GM18867 (cell line): ENCODE measurements around the gene EGR2.

ENCODE experiments used
- ATAC-seq: cut with Tn5 transposase; IDR thresholded peaks from one replicate; pipeline ENCODE4 v1.9.1; 2021; ENCODE audit warnings: mild to moderate bottlenecking, moderate library complexity; ENCODE audit not compliant: unreplicated experiment

The EGR2 gene

DNA sequence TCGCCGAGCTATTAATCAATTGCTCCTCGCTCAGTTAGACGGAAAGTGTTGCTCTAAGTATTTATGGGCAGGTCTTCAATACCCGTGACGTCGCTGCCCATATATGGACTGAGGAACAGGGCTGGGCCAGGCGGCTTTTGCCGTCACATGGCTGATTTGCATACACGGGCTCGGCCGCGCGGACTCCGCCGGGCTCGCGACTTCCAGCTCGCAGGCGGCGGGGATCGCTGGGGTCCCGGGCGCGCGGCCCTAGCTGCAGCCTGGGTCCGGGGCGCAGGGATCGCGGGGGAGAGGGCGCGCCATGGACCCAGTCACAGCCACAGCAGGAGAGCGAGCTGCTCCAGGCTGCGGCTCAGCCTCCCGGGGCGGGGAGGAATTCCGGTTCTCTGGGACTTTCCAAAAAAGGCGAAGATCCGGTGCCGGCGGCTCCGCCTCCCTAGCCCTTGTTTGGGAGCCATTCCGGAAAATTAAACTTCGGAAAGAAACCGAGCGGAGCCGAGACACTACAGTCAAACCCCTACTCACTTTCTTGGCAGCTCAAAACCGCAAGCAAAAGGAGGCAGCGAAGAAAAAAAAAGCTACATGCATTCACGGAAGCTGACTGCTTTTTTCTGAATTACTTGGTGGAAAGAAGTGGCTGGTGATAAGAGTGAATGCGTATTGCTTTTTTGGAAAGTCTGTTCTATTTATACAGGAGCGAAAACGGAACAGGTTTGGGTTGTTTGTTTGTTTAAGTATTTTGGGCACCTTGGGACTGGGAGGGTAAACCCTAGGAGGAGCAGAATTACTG is at the start of gene EGR2:
TSS of gene EGR2 (minus strand) at position 36 of the 790 bp plus-strand sequence. CDS start 337 bp downstream, outside the sequence.
- ATAC-seq = peak; percentile 76

DNA sequence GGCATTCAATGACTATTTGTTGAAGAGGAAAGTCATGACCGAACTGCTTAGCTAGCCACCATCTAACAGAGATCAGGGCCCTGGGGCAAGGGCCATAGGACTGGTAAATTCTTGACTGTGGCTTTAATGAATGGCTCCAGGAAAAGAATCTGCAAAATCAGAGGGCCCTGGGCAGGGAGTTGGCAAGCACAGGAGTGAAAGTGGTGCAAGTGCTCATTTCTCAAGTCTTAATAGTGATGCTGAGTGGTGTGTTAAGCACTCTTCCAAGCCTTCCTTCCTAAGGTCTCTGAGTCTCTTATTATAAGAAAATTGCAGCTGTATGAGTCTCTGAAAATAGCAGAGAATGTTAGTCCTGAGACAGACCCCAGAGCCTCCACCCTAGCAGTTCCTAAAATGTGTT is 46.3 kb upstream of the EGR2 start:
- no peak for ATAC-seq

DNA sequence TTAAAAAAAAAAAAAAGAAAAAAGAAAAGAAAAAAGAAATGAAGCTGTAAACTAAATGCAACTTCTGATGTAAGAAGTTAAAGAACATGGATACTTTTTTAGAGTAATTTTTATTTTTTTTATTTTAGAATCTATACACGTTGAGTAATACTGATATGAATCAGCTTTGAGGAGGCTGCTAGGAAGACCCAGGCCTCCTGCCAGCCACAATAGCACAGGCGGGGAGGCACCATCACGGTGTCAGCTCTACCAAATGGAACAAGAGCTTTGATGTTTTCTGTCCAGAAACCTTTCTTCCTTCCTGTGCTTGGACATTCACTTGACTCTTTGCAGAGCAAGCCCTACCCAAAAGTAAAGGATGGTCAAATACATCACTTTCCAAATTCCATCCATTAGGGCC is 45.3 kb upstream of the EGR2 start:
- no peak for ATAC-seq

DNA sequence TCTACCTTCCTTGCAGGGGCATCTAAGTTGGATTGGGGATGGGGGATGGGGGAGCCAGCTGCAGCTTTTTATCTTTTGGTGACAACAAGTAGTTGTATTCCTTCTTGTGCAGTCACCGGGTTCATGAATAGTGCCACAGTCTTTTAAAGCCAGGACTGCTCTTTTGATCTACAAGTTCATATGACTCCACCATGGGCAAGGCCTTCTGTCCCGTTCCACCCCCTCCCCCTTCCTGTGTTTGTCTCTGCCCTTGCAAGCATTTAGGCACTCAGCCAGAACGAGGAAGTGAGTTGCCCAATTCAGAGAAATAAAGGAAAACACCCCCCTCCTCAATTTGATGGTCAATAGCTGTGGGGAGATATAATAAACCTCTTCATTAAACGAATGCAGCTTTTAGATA is 44.8 kb upstream of the EGR2 start:
- no peak for ATAC-seq

DNA sequence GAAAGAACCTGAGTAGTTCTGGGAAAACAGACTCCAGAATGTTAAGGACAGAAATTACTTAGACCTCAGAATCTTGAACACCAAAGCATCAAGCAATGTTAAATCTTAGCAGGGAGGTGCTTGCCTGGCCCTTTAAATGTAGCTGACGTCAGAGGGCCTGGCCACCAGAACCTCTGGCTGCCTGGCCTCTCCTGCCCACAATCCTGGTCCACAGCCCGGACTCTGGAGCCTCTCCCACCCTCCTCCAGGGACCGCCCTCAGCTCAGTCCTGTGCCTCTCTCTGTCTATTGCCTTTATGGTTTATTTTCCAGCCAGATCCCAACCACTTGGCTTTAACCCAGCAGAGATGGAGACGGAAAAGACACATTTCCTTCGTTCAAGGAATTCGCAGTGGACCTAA is 42.2 kb upstream of the EGR2 start:
- no peak for ATAC-seq

DNA sequence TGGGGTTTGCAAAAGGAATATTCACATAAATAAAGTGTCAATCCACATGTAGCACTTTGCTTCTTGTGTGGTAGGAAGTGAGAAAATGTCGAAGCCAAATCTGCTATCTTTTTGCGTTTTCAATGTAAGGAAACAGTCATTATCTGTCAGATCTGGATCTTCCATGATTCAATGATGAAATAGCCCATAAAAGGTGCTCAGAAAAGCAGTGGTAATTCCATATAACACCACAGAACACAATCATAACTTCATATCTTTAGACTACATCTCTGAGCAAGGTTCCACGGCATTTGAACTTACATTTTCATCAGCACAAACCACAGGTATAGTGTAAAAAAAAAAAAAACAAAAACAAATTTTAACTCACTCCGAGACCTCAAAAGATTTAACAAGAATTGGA is 39.9 kb upstream of the EGR2 start:
- no peak for ATAC-seq

DNA sequence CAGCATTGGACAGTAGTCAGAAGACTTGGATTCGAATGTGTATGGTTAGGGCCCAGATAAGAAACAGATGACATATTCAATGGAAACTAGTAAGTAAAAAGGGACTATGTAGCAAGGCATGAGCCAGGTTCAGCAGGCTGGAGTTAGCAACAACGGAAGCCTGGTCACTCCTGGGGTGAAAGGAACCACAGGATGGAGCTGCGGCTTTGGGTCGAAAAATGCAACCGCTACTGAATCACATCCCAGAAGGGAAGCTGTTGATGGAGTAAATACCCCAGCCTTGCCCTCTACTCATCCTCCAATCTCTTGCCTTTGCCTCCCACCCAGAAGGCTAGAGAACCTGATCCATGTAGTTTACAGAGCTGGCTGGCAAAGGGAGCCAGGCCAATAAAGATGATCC is 37.5 kb upstream of the EGR2 start:
- no peak for ATAC-seq

DNA sequence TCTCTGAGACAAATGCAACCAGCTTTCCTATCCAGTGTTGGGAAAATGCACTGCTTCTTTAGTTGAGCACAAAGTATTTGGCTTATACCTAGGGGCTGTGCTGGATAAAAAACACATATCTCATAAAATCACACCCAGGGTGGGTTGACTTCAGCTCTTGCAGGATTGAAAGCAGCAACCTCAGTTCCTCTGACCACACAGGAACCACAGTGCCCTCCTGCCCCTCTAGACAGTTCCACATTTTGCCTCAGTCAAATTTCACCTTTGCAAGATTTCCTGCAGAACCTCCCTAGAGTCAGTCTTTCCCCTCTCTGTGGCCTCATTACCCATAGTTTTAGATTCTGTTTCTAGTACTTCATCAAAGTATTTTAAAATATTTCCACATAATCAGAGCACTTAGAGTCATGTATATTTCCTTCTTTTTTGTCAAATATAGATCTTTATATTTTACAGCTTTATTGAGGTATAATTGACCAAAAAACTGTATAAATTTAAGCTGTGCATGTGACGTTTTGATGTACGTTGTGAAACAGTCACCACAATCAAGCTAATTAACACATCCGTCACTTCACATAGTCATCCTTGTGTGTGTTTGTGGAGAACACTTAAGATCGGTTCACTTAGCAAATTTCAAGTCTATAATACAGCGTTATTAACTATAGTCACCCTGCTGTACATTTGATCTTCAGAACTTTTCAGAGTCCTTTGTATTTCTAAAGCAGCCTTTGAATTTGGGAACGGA is 37.0 kb upstream of the EGR2 start:
- ATAC-seq = peak; percentile 73

DNA sequence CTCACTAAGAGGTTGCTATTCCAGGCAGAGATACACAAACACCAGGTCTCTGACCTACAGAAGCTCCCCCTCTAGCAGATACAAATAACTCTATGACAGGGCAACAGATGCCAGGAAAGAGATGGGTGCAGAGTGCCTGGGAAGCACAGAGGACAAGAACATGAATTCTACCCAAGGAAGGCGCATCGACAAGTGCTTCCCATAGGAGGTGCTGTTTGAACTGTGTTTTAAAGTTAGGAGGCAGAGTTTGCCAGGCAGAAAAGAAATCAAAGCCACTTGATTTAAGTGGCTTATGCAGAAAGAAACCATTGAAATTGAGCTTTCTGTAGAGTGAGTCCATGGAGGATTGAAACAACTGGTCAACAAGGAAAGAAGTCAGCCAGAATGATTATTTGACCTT is 35.3 kb upstream of the EGR2 start:
- ATAC-seq = no peak

DNA sequence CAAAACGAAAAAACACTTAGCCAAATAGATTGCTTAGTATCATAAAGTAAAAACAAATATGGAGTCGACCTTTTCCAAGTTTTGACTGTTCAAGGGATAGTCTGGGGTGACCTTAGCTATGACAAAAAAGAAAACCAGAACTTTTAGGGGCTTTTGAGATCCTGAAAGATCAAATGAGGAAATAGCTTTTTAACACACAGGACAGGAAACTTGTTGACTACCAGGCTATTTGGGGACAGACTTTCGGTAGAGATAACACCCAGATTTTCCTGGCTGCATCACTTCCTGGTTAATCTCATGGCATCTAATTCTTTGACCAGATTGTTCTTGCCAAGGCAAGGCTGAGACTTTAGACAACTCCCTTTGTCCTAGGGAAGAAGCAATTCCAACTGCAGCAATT is 34.5 kb upstream of the EGR2 start:
- peak; percentile 27 for ATAC-seq

DNA sequence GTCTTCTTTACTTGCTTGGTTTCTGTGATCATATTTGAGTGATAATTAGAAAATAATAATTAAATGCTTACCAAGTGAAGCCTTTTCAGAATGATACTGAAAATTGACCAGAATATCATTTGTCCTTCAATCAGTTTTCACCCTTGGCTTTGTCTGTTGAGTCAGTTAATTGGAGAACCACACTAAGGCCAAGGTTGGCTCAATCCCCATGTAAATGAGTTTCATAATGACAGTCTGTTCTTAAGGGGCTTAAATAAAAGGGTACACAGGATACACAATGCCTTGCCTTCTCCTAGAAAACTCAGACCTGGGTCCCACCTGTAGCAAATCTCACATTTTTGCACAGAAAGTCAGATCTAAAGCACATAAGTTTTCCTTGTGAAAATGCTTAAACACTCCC is 31.3 kb upstream of the EGR2 start:
- no peak for ATAC-seq

DNA sequence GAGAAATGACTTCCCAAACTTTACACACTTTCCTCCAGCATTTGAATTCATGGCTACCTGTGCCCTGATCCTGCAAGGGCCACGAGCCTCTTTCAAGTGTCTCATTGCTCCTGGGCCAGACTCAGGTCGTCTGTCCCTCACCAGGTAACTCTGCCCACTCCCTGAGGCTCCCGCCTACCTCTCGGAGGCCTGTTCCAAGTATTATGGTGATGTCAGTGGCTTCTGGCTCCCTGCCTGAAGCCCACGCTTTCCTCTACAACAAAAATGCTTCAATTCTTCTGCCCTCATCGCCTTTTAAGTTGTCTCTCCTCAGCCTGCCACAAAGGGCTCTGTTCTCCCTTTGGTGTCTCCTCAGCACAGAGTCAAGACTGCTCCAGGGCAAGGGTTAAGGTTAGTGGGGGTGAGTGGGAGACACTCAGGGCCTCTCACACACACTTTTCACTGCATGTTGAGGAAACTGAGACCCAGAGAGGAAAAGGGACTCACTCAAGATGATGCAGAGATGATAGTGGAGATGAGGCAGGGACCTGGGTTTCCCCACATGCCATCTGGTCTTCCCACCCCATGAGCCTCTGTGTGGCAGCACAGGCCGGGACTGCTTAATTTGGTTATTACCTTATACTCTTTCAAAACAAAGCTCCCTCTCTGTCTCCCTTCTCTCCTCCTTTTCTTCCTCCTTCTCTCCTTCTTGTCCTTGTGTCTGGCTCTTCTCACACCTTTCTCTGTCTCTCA is 28.3 kb upstream of the EGR2 start:
- no peak for ATAC-seq

DNA sequence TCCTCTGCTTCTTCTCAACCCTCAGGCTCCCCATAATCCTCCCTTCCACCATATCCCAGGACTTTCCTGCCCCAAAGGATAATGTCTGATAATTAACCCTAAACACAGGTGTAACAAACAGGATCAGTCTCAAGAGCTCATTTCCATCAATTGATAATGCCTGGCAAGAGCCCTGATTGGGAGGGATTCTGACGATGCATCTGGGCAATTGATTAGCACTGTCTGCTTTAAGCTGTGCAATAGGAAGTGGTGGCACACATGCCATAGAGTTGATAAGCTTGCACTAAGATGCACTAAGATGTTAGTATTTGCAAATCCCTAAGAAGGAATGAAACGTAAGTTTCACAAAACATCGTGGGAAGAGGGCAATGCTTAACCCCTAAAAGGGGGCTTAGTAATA is 27.4 kb upstream of the EGR2 start:
- no peak for ATAC-seq

DNA sequence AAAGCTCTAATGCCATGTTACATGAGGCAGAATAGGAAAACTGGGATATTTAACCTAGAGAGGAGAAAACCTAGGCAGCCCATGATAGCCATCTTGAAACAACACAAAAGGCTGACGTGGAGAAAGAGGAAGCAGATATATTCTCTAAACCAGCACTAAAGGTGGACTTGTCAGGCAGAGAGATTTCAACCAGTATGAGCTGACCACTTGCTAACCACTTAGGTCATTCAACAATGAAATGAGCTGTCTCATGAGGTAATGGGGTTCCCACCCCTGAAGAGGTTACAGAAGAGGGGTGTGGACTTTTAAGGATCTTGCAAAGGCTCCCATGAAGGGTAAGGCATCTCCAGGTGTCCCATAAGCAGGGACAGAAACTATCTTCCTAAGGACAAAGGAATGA is 26.8 kb upstream of the EGR2 start:
- ATAC-seq = peak; percentile 80

DNA sequence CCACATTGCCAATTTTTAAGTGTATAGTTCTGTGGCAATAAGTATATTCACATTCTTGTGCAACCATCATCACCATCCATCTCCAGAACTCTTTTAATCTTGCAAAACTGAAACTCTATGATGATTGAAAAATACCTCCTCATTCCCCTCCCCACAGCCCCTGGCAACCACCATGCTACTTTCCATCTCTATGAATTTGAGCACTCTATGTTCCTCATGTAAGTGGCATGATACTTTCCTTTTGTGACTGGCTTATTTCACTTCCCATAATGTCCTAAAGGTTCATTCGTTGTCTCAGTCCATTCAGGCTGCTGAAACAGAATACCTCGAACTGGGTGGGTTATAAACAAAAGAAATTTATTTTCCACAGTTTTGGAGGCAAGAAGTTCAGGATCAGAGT is 23.4 kb upstream of the EGR2 start:
- ATAC-seq = no peak

DNA sequence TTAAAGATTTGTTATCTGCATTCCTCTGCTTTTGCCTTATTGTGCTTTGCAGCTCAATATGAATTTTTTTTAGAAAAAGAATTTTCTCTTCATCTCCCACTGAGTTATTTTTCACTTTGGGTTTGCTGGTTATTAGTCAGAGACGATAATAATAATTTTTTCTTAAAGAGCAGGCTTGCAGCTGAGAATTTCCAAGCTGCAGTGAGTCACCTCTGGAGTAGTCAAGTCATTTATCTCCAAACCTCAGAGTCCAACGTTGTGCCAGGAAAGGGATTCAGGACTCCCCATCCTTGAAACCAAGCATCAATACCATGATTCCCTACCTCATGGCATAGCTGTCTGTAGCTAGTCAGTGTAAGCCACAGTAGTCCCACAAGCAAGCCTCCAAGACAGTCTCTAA is 15.2 kb upstream of the EGR2 start:
- no peak for ATAC-seq

DNA sequence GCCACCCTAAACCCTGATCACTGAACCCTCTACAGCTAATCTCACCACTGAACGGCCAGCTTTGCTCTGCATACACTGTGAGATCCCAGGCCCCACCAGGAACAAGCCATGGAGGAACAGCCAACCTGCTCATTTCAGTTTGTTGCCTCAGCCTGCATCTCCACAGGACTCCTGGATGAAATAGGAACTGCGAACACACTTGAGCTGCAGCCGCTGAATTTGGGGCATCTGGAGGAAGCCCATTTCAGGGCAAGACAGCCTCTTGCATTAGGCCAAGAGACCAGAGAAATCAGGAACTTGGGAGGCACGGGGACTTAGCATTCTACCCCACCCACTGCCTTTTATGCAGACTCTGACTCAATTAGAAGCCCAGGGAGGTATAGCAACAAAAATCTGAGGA is 14.5 kb upstream of the EGR2 start:
- no peak for ATAC-seq

DNA sequence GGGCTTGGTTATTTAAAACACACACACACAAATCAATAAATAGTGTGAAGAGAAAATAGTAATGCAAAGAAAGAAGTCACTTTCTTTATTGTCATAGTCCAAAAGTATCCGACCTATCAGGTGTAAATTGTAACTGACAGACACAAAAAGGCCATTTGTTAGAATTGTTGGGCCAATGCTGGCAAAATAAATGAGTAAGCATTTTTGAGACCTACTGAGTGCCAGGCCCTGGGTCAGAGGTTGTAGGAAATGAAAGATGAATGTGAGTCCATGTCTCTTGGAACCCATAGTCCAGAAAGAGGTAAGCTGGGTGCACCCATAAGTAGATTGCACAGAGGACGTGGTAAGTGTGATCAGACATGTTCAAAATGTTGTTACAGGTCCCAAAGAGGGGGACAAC is 13.5 kb upstream of the EGR2 start:
- no peak for ATAC-seq

DNA sequence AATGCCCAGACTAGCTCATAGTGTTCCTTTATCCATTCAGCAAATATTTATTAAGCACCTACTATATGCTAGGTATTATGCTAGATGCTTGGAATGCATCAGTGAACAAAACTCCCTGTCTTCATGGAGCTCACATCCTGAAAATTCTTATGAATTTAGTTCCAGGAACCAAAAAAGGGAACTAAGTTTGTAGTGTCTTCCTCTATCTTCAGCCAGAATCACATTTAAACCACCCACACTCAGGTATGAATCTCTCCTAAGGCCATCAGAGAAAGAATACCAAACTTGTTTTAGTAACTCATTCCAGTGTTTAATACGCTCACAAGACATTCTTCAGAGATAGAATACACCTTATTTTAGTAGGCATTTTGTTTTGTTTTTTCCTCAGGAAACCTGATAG is 10.1 kb upstream of the EGR2 start:
- no peak for ATAC-seq

DNA sequence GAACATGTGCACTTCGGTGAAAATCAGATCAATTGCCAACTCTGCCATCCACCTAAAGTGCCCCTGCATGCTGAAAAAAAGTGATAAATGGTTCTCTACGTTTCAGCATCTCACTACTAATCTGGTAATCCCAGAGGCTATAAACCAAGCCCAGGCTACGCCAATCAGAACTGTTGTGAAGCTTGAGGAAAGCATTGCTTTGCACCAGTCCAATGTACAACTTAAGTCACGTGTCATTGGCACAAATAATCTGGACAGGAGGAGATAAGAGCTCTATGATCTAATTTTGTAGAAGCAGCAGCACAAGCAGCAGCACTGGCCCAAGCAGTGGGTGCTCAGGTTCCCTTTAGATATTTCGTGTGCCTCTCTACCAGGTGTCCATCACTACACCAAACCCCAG is 4.4 kb upstream of the EGR2 start:
- ATAC-seq = no peak

DNA sequence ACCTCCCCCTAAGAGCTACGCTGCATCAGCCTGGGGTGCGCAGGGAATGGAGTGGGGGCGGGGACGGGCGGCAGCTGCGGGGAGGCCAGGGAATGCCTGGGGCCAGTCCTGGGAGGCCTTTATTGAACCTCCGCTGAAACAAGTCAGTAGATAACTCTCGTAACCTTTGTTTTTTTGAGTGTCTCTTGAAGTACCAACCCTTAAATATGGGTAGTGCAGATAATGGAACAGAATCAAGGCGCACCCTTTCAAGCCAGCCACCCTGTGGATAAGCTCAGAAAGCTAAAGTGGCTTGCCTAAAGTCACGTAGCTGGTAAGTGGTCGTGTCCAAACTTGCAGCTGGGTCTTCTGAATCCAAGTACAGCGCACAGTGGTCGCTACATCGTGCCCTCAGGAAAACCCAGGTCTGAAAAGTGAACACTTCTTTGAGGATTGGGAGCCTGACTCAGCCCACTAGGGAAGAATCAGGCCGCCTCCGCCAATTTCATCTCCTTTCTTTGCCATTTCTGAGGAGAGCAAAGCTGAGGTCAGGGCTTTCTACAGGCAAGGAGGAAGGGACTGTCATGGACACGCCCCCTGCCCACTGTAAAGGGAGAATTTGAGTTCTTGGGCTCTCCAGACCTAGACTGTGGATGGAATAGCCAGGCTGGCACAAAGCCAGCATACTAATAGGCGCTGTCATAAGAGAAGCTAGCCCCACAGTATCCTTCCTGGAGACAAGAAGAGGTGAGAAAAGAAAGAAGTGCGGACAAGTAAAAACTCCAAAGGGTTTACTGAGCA is 3.2 kb upstream of the EGR2 start:
- ATAC-seq = no peak
